Right lobe of liver (tissue), 4 donors: ENCODE measurements around the gene PLCB1.

ENCODE experiments used
- CTCF ChIP-seq, 4 donors: fragments of 200-600 bp in 3 of 4; fragments of 450-650 bp in 1 of 4; IDR thresholded peaks; one replicate each; pipeline versions ENCODE4 v1.5.1 to v1.8.0; 2016 to 2022; ENCODE audit warnings: antibody characterized with exemption in 4 of 4, mild to moderate bottlenecking in 2 of 4
- POLR2A ChIP-seq: fragments of 450-650 bp; IDR thresholded peaks from one replicate; pipeline ENCODE4 v1.6.1; 2017; ENCODE audit warnings: antibody characterized with exemption, mild to moderate bottlenecking
- donor health status: DM: no; HTN: no; CAD: no.
- donor health status: DM: no; HTN: no; CAD: no.
- donor health status: DM: no; HTN: yes; CAD: no.

DNA sequence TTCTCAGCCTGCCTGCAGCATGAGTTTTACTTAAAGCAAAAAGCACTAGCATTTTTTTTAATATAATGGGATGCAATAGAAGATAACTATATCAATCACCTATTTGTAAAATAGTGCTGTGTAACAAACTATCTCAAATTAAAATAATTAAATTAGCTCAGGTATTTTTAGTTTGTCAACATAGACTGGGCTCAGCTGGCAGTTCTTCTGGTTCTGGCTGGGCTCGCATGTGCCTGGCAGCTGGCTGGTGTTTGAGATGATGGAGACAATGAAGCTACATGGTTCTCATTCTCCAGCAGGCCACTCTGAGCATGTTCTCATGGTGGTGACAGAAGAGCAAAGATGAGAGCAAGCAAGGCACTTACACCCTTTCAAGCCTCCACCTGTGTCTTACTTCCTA lies 181.0 kb downstream of the PLCB1 start:
- TF ChIP-seq CTCF (IDR thresholded peaks at IDR 0.05) (no peak), POLR2A (no peak)
